GM12864 (cell line): Measurements from ENCODE around the gene UBA1.

ENCODE experiments used
- DNase-seq: peaks from one replicate; pipeline ENCODE4 v3.0.0-alpha.2; 2011; ENCODE audit warnings: low read depth
- H3K4me3 ChIP-seq: 2 replicates; pipeline ENCODE4 v1.5.1; 2011; ENCODE audit warnings: mild to moderate bottlenecking, low read depth, low read length, control low read depth
- TF ChIP-seq, protein P1 (sequence below): IDR thresholded peaks from 2 replicates; pipeline ENCODE4 v1.5.1; 2011; ENCODE audit warnings: low read depth, mild to moderate bottlenecking, moderate library complexity, low read length, control low read depth, inconsistent platforms; ENCODE audit errors: missing control alignments

UBA1 gene

DNA sequence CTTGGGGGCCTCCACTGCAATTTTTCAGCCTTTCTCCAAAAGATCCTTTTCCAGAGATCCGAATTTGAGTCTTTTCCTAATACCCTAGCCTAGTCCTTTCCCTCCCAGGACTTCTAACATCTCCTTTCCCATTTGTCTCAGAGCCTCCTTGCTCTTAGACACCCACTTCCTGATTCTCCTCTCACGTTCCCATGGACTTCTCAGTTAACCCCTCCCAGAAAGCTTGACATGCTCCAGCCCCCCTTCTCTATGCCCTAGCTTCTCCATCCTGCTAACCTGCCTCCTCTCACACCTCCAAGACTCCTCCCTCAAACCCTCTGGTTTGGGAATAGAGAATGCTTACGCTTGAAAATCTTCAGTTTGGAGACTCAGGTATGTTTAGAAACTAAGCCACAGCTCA, 2.5 kb downstream of the UBA1 start:
- no peak for DNase-seq
- H3K4me3 ChIP-seq = no peak overlapping the region; the same call in 1 of the 2 replicates
- TF ChIP-seq, protein P1, sequence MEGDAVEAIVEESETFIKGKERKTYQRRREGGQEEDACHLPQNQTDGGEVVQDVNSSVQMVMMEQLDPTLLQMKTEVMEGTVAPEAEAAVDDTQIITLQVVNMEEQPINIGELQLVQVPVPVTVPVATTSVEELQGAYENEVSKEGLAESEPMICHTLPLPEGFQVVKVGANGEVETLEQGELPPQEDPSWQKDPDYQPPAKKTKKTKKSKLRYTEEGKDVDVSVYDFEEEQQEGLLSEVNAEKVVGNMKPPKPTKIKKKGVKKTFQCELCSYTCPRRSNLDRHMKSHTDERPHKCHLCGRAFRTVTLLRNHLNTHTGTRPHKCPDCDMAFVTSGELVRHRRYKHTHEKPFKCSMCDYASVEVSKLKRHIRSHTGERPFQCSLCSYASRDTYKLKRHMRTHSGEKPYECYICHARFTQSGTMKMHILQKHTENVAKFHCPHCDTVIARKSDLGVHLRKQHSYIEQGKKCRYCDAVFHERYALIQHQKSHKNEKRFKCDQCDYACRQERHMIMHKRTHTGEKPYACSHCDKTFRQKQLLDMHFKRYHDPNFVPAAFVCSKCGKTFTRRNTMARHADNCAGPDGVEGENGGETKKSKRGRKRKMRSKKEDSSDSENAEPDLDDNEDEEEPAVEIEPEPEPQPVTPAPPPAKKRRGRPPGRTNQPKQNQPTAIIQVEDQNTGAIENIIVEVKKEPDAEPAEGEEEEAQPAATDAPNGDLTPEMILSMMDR = no peak

DNA sequence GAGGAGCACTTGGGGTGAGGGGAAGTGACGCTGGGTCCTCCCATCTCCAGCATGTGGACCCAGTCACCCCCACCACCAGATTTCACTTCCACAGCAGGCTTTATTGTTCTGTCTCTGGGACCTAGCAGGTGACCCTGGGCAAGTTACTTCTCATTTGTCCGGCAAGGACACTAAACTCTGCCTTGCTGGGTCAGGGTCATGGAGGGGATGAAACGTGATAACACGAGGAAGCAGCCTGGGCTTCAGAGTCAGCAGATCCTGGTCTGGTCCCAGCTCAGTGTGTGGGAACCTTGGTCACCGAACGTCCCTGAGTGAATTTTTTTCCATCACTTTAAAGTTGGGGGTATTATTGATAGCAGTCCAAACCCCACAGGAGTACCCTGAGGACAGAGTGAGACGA, 3.9 kb downstream of the UBA1 start:
- H3K4me3 ChIP-seq = no peak overlapping the region
- no peak for DNase-seq
- TF ChIP-seq, protein P1 = no peak

DNA sequence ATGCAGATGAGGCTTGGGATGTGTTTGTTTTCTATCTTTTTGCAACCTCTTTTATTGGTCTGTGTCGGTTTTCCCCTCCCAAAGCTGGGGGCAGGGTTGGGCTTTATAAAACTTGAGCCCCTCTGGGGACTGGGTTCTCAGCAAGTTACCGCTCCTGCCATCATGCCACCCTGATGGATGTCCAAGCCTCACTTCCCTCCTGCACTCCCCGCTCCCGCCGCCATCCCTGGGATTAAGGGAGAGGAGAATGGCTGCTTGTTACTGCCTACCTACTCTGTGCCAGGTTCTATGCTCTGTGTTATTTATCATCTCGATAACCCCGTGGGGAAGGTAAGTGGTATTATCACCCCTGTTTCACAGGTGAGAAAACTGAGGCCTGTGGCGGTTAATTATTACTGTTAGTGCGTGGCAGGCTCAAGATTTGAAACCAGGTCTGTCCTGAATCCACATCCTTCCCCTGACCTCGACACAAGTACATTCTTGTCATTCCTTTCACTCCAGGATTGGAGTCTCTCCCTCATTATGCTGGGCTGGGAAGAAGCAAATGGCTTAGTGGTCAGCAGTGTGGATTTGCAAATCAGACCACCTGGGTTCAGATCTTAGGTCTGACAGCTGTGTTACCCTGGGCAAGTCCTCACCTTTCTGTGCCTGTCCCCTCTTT, 4.5 kb downstream of the UBA1 start:
- no peak overlapping the region for H3K4me3 ChIP-seq
- no peak for DNase-seq
- TF ChIP-seq, protein P1 = no peak

DNA sequence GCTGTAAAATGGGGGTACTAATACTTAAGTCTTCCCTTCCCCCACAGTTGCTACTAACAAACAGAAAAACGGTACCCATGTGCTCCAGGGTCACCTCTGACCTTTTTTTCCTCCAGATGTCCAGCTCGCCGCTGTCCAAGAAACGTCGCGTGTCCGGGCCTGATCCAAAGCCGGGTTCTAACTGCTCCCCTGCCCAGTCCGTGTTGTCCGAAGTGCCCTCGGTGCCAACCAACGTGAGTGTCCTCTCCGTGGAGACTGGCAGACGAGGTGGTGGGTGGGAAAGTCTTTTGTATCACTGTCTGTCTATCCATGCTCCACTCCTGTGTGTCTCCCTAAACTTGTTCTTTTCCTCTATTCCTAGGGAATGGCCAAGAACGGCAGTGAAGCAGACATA, 5.1 kb downstream of the UBA1 start:
- TF ChIP-seq, protein P1 = no peak
- H3K4me3 ChIP-seq = no peak overlapping the region
- DNase-seq = no peak

DNA sequence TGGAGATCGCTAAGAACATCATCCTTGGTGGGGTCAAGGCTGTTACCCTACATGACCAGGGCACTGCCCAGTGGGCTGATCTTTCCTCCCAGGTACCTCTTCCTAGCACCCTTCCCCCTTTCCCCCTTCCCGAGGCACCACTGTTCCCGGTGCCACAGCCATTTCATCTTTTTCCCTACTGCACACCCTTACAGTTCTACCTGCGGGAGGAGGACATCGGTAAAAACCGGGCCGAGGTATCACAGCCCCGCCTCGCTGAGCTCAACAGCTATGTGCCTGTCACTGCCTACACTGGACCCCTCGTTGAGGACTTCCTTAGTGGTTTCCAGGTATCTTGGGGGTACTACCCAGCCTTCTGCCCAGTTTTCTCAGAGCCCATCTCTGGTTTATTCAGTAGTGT, 5.7 kb downstream of the UBA1 start:
- DNase-seq = no peak
- no peak overlapping the region for H3K4me3 ChIP-seq
- TF ChIP-seq, protein P1 = no peak

DNA sequence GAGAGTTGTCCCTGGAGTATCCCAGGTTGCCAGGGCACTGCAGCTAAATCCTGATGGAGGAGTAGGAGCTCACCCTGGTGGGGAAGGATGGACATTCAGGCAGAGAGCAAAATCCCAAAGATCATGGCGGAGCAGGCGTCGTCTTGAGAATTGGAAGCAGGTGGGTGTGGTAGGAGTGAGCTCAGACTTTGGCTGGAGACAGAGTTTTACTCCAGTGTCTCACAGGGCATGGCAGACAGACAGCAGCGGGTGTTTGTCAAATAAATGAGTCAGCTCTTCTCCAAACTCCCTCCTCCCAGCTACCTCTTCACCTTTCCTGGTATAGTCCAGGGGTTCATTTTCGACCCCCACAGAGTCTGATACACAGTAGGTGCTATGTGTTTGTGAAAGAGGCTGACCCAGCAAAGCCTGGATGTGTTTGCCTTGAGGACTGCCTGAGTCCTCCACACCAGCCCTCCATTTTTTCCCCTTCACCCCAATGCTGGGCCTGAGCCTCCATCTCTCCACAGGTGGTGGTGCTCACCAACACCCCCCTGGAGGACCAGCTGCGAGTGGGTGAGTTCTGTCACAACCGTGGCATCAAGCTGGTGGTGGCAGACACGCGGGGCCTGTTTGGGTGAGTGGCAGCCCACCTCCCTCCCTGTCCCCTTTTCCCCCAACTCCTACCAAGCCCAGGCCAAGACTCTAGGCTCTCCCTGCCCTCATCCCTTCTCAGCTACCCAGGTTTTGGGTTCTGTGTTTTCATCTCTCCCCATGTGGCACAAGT, 6.9 kb downstream of the UBA1 start:
- H3K4me3 ChIP-seq = no peak overlapping the region
- DNase-seq = no peak
- TF ChIP-seq, protein P1 = no peak
